GM21390 (cell line): Measurements from ENCODE around the gene EXOSC7.
A peak's percentile ranks its signal among the peaks of the same experiment; 100 is the strongest.

Source experiments
- ATAC-seq: cut with Tn5 transposase; IDR thresholded peaks from one replicate; pipeline ENCODE4 v1.9.1; 2021; ENCODE audit not compliant: unreplicated experiment

The EXOSC7 gene

GRCh38 chr3:45021524-45022297, 45.7 kb downstream of the EXOSC7 start:
- ATAC-seq = no peak

- no peak for ATAC-seq
These were observed 47.6 kb downstream of the EXOSC7 start for GRCh38 chr3:45023675-45024074.

GRCh38 chr3:45024542-45025255, 48.7 kb downstream of the EXOSC7 start:
- ATAC-seq = no peak

GRCh38 chr3:45026038-45026437, 50.0 kb downstream of the EXOSC7 start, which contains the start of gene CLEC3B:
Gene CLEC3B (plus strand): TSS chr3:45026303. CDS start chr3:45026363, 60 bp downstream.
- ATAC-seq = no peak

- ATAC-seq = no peak
These were observed 50.9 kb downstream of the EXOSC7 start for GRCh38 chr3:45026957-45027356.

GRCh38 chr3:45027441-45027840, 51.4 kb downstream of the EXOSC7 start:
- ATAC-seq = no peak

GRCh38 chr3:45029216-45029615, 53.2 kb downstream of the EXOSC7 start:
- no peak for ATAC-seq

GRCh38 chr3:45029661-45030060, 53.6 kb downstream of the EXOSC7 start:
- ATAC-seq = no peak

- ATAC-seq = no peak
These were observed 55.5 kb downstream of the EXOSC7 start for GRCh38 chr3:45031531-45031930.

GRCh38 chr3:45032113-45032512, 56.1 kb downstream of the EXOSC7 start:
- no peak for ATAC-seq

GRCh38 chr3:45033791-45034190, 57.7 kb downstream of the EXOSC7 start:
- no peak for ATAC-seq

GRCh38 chr3:45034612-45035252, 58.7 kb downstream of the EXOSC7 start:
- ATAC-seq = no peak

GRCh38 chr3:45035441-45036301, 59.6 kb downstream of the EXOSC7 start:
- ATAC-seq = no peak

GRCh38 chr3:45037720-45038455, 61.8 kb downstream of the EXOSC7 start:
- peak; percentile 79 for ATAC-seq

- no peak for ATAC-seq
These were observed 65.6 kb downstream of the EXOSC7 start for GRCh38 chr3:45041666-45042065.

GRCh38 chr3:45042162-45042561, 66.1 kb downstream of the EXOSC7 start:
- ATAC-seq = no peak

- ATAC-seq = no peak
These were observed 67.8 kb downstream of the EXOSC7 start for GRCh38 chr3:45043728-45044299.

- no peak for ATAC-seq
These were observed 72.2 kb downstream of the EXOSC7 start for GRCh38 chr3:45048244-45048643.

- ATAC-seq = no peak
These were observed 73.8 kb downstream of the EXOSC7 start for GRCh38 chr3:45049807-45050206.

GRCh38 chr3:45051685-45052084, 75.6 kb downstream of the EXOSC7 start:
- no peak for ATAC-seq
